Suppressor macrophage (primary cell): Measurements from ENCODE around the gene ZBTB20.

Source experiments
- DNase-seq, 4 experiments: peaks; one replicate each; pipeline ENCODE4 v3.0.0-alpha.2; 2020 to 2022

The ZBTB20 gene

GRCh38 chr3:115087512-115087911 lies 59.6 kb downstream of the ZBTB20 start:
- DNase-seq: no peak

GRCh38 chr3:115086344-115086743 lies 60.7 kb downstream of the ZBTB20 start:
- no peak for DNase-seq

- DNase-seq: peak in 1 of 4 experiments; percentile 6
Observed at GRCh38 chr3:115085197-115085865, 61.8 kb downstream of the ZBTB20 start.

GRCh38 chr3:115084686-115085085 lies 62.4 kb downstream of the ZBTB20 start:
- DNase-seq: no peak

GRCh38 chr3:115082260-115082659 lies 64.8 kb downstream of the ZBTB20 start:
- no peak for DNase-seq

GRCh38 chr3:115081444-115081843 lies 65.6 kb downstream of the ZBTB20 start:
- no peak for DNase-seq

GRCh38 chr3:115077501-115078250 lies 69.4 kb downstream of the ZBTB20 start:
- DNase-seq: no peak

- DNase-seq: no peak
Observed at GRCh38 chr3:115074502-115074901, 72.6 kb downstream of the ZBTB20 start.

GRCh38 chr3:115072265-115073021 lies 74.6 kb downstream of the ZBTB20 start:
- no peak for DNase-seq

GRCh38 chr3:115071601-115072000 lies 75.5 kb downstream of the ZBTB20 start:
- DNase-seq: no peak

GRCh38 chr3:115071166-115071565 lies 75.9 kb downstream of the ZBTB20 start:
- no peak for DNase-seq

- DNase-seq: no peak
Observed at GRCh38 chr3:115068799-115069198, 78.3 kb downstream of the ZBTB20 start.

GRCh38 chr3:115062412-115062956 lies 84.6 kb downstream of the ZBTB20 start:
- DNase-seq: no peak

- DNase-seq: no peak
Observed at GRCh38 chr3:115062009-115062408, 85.1 kb downstream of the ZBTB20 start.

- no peak for DNase-seq
Observed at GRCh38 chr3:115052906-115053305, 94.2 kb downstream of the ZBTB20 start.

- no peak for DNase-seq
Observed at GRCh38 chr3:115042351-115042750, 104.7 kb downstream of the ZBTB20 start.

- peak; percentile 51 to 61 (median 56) for DNase-seq
Observed at GRCh38 chr3:115040673-115041286, 106.3 kb downstream of the ZBTB20 start.

GRCh38 chr3:115040246-115040645 lies 106.8 kb downstream of the ZBTB20 start:
- no peak for DNase-seq

- DNase-seq: no peak
Observed at GRCh38 chr3:115038817-115039216, 108.3 kb downstream of the ZBTB20 start.

GRCh38 chr3:115022835-115023398 lies 124.2 kb downstream of the ZBTB20 start:
- DNase-seq: no peak

GRCh38 chr3:115022199-115022598 lies 124.9 kb downstream of the ZBTB20 start:
- DNase-seq: peak in 3 of 4 experiments; percentile 4 to 61 (median 59)

- no peak for DNase-seq
Observed at GRCh38 chr3:115021061-115021460, 126.0 kb downstream of the ZBTB20 start.
